HEK293T (cell line): Measurements from ENCODE around the gene PRKG1.

Experiments
- ARNT ChIP-seq: fragments of 450-650 bp; IDR thresholded peaks from 2 replicates; pipeline ENCODE4 v1.6.1; 2017; ENCODE audit warnings: mild to moderate bottlenecking
- CTBP1 ChIP-seq: fragments of 450-650 bp; IDR thresholded peaks from 2 replicates; pipeline ENCODE4 v1.6.1; 2016; ENCODE audit warnings: borderline replicate concordance
- L3MBTL2 ChIP-seq: fragments of 450-650 bp; conservative IDR thresholded peaks from 2 replicates; pipeline ENCODE4 v1.6.1; 2016; ENCODE audit warnings: mild to moderate bottlenecking
- NFRKB ChIP-seq: fragments of 450-650 bp; IDR thresholded peaks from 2 replicates; pipeline ENCODE4 v1.6.1; 2016; ENCODE audit warnings: mild to moderate bottlenecking, moderate library complexity

GRCh38 chr10:51079766-51080165, 5.5 kb downstream of the PRKG1 start:
- TF ChIP-seq L3MBTL2 = no peak
- no peak for TF ChIP-seq NFRKB
- no peak for TF ChIP-seq ARNT
- no peak for TF ChIP-seq CTBP1
